Testis (tissue), 5 donors: ENCODE measurements around the gene APAF1. TPM values are rescaled to one million over a fixed set of nuclear protein-coding genes. Genes with fewer than 3 reads are reported as not detected.
"Not testable (repeated sequence)": the region's sequence is repeated elsewhere in the genome, so short reads cannot be mapped to it uniquely, and the experiment has no call there.

Experiments used
- DNase-seq: peaks from one replicate; pipeline ENCODE4 v3.0.0-alpha.2; 2019
- H3K27ac ChIP-seq, 2 donors: fragments of 200-600 bp; sonication (generic); one replicate each; pipeline ENCODE4 v1.5.1; 2019
- H3K27me3 ChIP-seq: fragments of 200-600 bp; sonication (generic); one replicate; pipeline ENCODE4 v1.5.1; 2019
- H3K36me3 ChIP-seq: fragments of 200-600 bp; sonication (generic); one replicate; pipeline ENCODE4 v1.5.1; 2017; ENCODE audit warnings: low read depth; ENCODE audit errors: missing control alignments
- H3K4me1 ChIP-seq: fragments of 200-600 bp; sonication (generic); one replicate; pipeline ENCODE4 v1.5.1; 2019
- H3K4me3 ChIP-seq, 2 donors: fragments of 200-600 bp; sonication (generic); one replicate each; pipeline ENCODE4 v1.5.1; 2017 to 2019
- H3K9me3 ChIP-seq: fragments of 200-600 bp; sonication (generic); one replicate; pipeline ENCODE4 v1.5.1; 2017
- POLR2A ChIP-seq: fragments of 450-650 bp; IDR thresholded peaks from one replicate; pipeline ENCODE4 v1.6.1; 2017; ENCODE audit warnings: antibody characterized with exemption, mild to moderate bottlenecking, moderate library complexity
- WGBS, 2 donors: methylation state at CpG; one replicate each; pipeline ENCODE4 v1.1.5; 2018; 5-methylcytosine and 5-hydroxymethylcytosine counted together
- intact Hi-C: fragments of 100-400 bp; cut with DNase I; formaldehyde crosslinking; loops from one replicate; pipeline ENCODE4 v1.15.1; 2023; ENCODE audit warnings: low total_unique reads
- long read RNA-seq, 2 donors: transcript quantifications; one replicate each; lab custom pipeline, GENCODE V29; 2026
- polyA plus RNA-seq: library from polyadenylated mRNA; stranded (reverse); fragments of 350-450 nt; fragmentation: Illumina TruSeq; extraction: RNeasy Lipid Tissue Mini Kit (QIAGEN cat#74804); gene quantifications from one replicate; pipeline ENCODE4 v1.2.3, GENCODE V29; 2014; ENCODE audit warnings: low read depth, low replicate concordance; ENCODE audit not compliant: insufficient read depth
- total RNA-seq, 2 donors: library from RNA; depleted of rRNA; stranded (reverse); fragments of >200 nt; gene quantifications; one replicate each; pipeline ENCODE4 v1.2.3, GENCODE V29; 2016
- TF ChIP-seq, protein P1 (sequence below), 3 experiments: fragments of 450-650 bp in 2 of 3; fragments of 200-600 bp in 1 of 3; sonication (generic) in 1 of 3; IDR thresholded peaks; one replicate each; pipeline ENCODE4 v1.5.1; 2016 to 2019; ENCODE audit warnings: antibody characterized with exemption in 3 of 3, mild to moderate bottlenecking in 2 of 3, moderate library complexity in 1 of 3

APAF1 gene
- total RNA-seq (10 to 100 TPM; 10.6 to 11.1 TPM), polyA plus RNA-seq (5.8 TPM)
- long read RNA-seq, donor 1, full-length matches to known transcripts: 1 of 1 reads
- long read RNA-seq, donor 1, partial matches to known transcripts: 0 of 1 reads
- long read RNA-seq, donor 1, other reads (novel, unspliced or antisense): 0 of 1 reads
- long read RNA-seq, donor 2, full-length matches to known transcripts: 1 of 1 reads
- long read RNA-seq, donor 2, partial matches to known transcripts: 0 of 1 reads
- long read RNA-seq, donor 2, other reads (novel, unspliced or antisense): 0 of 1 reads

GRCh38 chr12:98644712-98645571 lies at the start of gene APAF1, which contains the start of gene IKBIP:
APAF1 (plus strand) TSS chr12:98645290; CDS start chr12:98648360, 3,070 bp downstream.
IKBIP (minus strand) TSS chr12:98644788; CDS start chr12:98644701, 87 bp downstream.
- H3K4me3 ChIP-seq: peak within 1 kb of the TSS; percentile 87 to 90
- no peaks in the 10 kb centered on the region for H3K9me3 ChIP-seq
- peak within 1 kb of the TSS; percentile 88 to 89 for H3K27ac ChIP-seq
- H3K4me1 ChIP-seq: peaks cover 4% of the 10 kb centered on the region
- peak; percentile 32 for TF ChIP-seq POLR2A
- TF ChIP-seq, protein P1, sequence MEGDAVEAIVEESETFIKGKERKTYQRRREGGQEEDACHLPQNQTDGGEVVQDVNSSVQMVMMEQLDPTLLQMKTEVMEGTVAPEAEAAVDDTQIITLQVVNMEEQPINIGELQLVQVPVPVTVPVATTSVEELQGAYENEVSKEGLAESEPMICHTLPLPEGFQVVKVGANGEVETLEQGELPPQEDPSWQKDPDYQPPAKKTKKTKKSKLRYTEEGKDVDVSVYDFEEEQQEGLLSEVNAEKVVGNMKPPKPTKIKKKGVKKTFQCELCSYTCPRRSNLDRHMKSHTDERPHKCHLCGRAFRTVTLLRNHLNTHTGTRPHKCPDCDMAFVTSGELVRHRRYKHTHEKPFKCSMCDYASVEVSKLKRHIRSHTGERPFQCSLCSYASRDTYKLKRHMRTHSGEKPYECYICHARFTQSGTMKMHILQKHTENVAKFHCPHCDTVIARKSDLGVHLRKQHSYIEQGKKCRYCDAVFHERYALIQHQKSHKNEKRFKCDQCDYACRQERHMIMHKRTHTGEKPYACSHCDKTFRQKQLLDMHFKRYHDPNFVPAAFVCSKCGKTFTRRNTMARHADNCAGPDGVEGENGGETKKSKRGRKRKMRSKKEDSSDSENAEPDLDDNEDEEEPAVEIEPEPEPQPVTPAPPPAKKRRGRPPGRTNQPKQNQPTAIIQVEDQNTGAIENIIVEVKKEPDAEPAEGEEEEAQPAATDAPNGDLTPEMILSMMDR (IDR thresholded peaks at IDR 0.05): no peak
- no peaks in the 10 kb centered on the region for H3K36me3 ChIP-seq
- intact Hi-C loops: loop anchor here (2.0 kb wide), 1 partner anchor 52 kb away; the partner anchor contains the start of gene SLC25A3
- peak; percentile 98 for DNase-seq
- WGBS, 2 donors: 0 to 1% methylated on average over 15 to 70 of the region's 91 CpGs
- no peaks in the 10 kb centered on the region for H3K27me3 ChIP-seq

DNA sequence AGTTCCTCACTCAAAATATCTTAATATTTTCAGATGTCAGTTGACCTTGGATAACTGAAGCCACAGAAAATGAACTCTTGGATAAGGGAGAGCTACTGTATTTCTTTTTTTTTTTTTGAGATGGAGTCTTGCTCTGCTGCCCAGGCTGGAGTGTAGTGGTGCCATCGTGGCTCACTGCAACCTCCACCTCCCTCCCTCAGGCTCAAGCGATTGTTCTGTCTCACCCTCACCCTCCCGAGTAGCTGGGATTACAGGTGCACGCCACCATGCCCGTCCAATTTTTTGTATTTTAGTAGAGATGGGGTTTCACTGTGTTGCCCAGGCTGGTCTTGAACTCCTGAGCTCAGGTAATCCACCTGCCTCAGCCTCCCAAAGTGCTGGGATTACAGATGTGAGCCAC lies 47.8 kb upstream of the APAF1 start:
- H3K27me3 ChIP-seq, H3K9me3 ChIP-seq, H3K27ac ChIP-seq, H3K4me1 ChIP-seq, DNase-seq, H3K4me3 ChIP-seq, intact Hi-C loops, H3K36me3 ChIP-seq: not testable (repeated sequence)
- 83 to 85% methylated on average over 5 of the region's 5 CpGs for WGBS, 2 donors

GRCh38 chr12:98601924-98602323 lies 43.2 kb upstream of the APAF1 start:
- Histone ChIP-seq H3K27ac (no peak overlapping the region), H3K36me3 (no peaks in the 10 kb centered on the region), H3K4me3 (no peak overlapping the region), H3K4me1 (no peaks in the 10 kb centered on the region), H3K27me3 (no peaks in the 10 kb centered on the region), H3K9me3 (no peaks in the 10 kb centered on the region)
- no peak for DNase-seq
- 91% methylated on average over 8 of the region's 8 CpGs for WGBS, 2 donors
- TF ChIP-seq, protein P1 (IDR thresholded peaks at IDR 0.05): no peak
- TF ChIP-seq POLR2A: no peak
- intact Hi-C loops: no loop called here

DNA sequence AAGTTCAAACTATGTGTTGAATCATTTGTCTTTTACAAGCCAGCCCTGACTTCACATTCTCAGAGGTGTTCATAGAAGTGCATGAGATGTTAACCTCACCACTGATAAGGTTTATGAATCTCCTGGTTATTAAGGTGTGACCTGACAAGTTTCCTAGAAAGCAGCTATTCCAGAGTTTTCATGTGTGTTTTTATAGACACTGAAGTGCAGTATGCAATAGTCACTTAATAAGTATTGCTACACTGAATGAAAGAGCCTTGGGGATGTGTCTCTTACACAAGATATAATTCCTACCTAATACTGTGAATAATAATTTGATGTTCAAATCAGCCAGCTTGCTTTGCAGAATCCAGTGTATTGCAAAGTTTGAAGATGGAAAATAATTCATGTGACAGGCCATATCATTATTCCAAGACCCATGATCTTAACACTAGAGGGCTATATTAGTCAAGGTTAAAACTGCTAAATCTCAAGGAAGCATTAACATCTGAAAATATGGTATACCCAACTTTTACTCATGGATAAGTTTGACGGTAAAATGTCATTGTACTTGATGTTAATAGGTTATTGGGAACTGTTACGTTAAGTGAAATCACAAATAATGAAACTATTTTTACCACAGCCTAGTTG lies 38.6 kb upstream of the APAF1 start:
- intact Hi-C loops: no loop called here
- TF ChIP-seq, protein P1 (IDR thresholded peaks at IDR 0.05): no peak
- TF ChIP-seq POLR2A: no peak
- Histone ChIP-seq H3K27ac (no peak overlapping the region), H3K4me1 (no peaks in the 10 kb centered on the region), H3K9me3 (no peaks in the 10 kb centered on the region), H3K4me3 (no peak overlapping the region), H3K36me3 (no peaks in the 10 kb centered on the region), H3K27me3 (no peaks in the 10 kb centered on the region)
- DNase-seq: no peak
- 74 to 76% methylated on average over 2 of the region's 2 CpGs for WGBS, 2 donors

GRCh38 chr12:98610596-98610995 lies 34.5 kb upstream of the APAF1 start:
- Histone ChIP-seq H3K4me1 (no peaks in the 10 kb centered on the region), H3K9me3 (no peaks in the 10 kb centered on the region), H3K36me3 (no peaks in the 10 kb centered on the region), H3K27me3 (no peaks in the 10 kb centered on the region), H3K4me3 (no peak overlapping the region), H3K27ac (no peak overlapping the region)
- intact Hi-C loops: no loop called here
- no peak for DNase-seq
- WGBS, 2 donors: 95 to 97% methylated on average over 2 of the region's 2 CpGs
- TF ChIP-seq, protein P1 (IDR thresholded peaks at IDR 0.05): no peak
- TF ChIP-seq POLR2A: no peak
